HEK293 (cell line): ENCODE data around the gene FGF19.

ENCODE experiments used
- CTCF ChIA-PET: fragments of 350-600 bp; formaldehyde crosslinking; extraction: SDS; loops from one replicate; lab custom pipeline; 2021; ENCODE audit warnings: antibody characterized with exemption; lab: Yijun Ruan, JAX
- POLR2A ChIA-PET: fragments of 300-600 bp; formaldehyde crosslinking; extraction: SDS; loops from one replicate; lab custom pipeline; 2020; ENCODE audit warnings: antibody characterized with exemption, inconsistent platforms; lab: Yijun Ruan, JAX
- H3K27ac ChIP-seq: fragments of 200-500 bp; sonication (Bioruptor generic); 2 replicates; pipeline ENCODE4 v1.5.1; 2014; ENCODE audit warnings: low read depth, low read length, control low read depth, inconsistent platforms; ENCODE audit errors: extremely low read depth
- H3K36me3 ChIP-seq, 2 experiments: fragments of 200-500 bp in 1 of 2; sonication (Bioruptor generic) in 1 of 2; 1 replicate in 1 of 2; 2 replicates in 1 of 2; pipeline ENCODE4 v1.5.1; 2014 to 2017; ENCODE audit warnings: inconsistent platforms in 2 of 2, low read length in 2 of 2; ENCODE audit not compliant: control insufficient read depth in 2 of 2, insufficient read depth in 1 of 2
- H3K4me1 ChIP-seq: fragments of 200-500 bp; sonication (Bioruptor generic); 2 replicates; pipeline ENCODE4 v1.5.1; 2014; ENCODE audit warnings: mild to moderate bottlenecking, low read length, inconsistent platforms; ENCODE audit not compliant: control insufficient read depth, insufficient read depth
- H3K4me3 ChIP-seq: 2 replicates; pipeline ENCODE4 v1.5.1; 2011; ENCODE audit warnings: low read depth, mild to moderate bottlenecking, control low read depth, low read length, moderate library complexity
- H3K9me3 ChIP-seq: fragments of 200-500 bp; sonication (Bioruptor generic); 2 replicates; pipeline ENCODE4 v1.5.1; 2014; ENCODE audit warnings: low read depth, low read length, inconsistent platforms; ENCODE audit not compliant: control insufficient read depth, insufficient read depth
- GLIS2 ChIP-seq: fragments of 450-650 bp; formaldehyde crosslinking; IDR thresholded peaks from 2 replicates; pipeline ENCODE4 v1.5.1; 2016; ENCODE audit warnings: missing biosample characterization, missing genetic modification characterization
- IKZF3 ChIP-seq: fragments of 450-650 bp; IDR thresholded peaks from 2 replicates; pipeline ENCODE4 v1.5.0; 2018; ENCODE audit warnings: missing biosample characterization, mild to moderate bottlenecking, missing genetic modification characterization, moderate library complexity
- OVOL3 ChIP-seq: fragments of 450-650 bp; formaldehyde crosslinking; IDR thresholded peaks from 2 replicates; pipeline ENCODE4 v1.5.1; 2016; ENCODE audit warnings: missing biosample characterization, missing genetic modification characterization
- PBX3 ChIP-seq: sonication (generic); formaldehyde crosslinking; IDR thresholded peaks from 2 replicates; pipeline ENCODE4 v1.8.1; 2022; ENCODE audit warnings: mild to moderate bottlenecking, moderate library complexity, missing genetic modification reagents
- SALL2 ChIP-seq: fragments of 450-650 bp; formaldehyde crosslinking; IDR thresholded peaks from 2 replicates; pipeline ENCODE4 v1.5.0; 2017; ENCODE audit warnings: missing biosample characterization, mild to moderate bottlenecking, missing genetic modification characterization, borderline replicate concordance
- TRIM28 ChIP-seq: IDR thresholded peaks from 2 replicates; pipeline ENCODE4 v1.6.1; 2011; ENCODE audit warnings: low read length, control low read depth, borderline replicate concordance
- ZBTB26 ChIP-seq: fragments of 450-650 bp; formaldehyde crosslinking; optimal IDR thresholded peaks from 2 replicates; pipeline ENCODE3; 2016; ENCODE audit warnings: missing biosample characterization, mild to moderate bottlenecking, missing genetic modification characterization
- ZBTB49 ChIP-seq: fragments of 450-650 bp; formaldehyde crosslinking; IDR thresholded peaks from 2 replicates; pipeline ENCODE4 v1.5.1; 2016; ENCODE audit warnings: missing biosample characterization, missing genetic modification characterization, low read depth
- ZFP37 ChIP-seq: fragments of 450-650 bp; formaldehyde crosslinking; IDR thresholded peaks from 2 replicates; pipeline ENCODE4 v1.5.1; 2016; ENCODE audit warnings: missing biosample characterization, missing genetic modification characterization
- ZIC2 ChIP-seq: fragments of 450-650 bp; formaldehyde crosslinking; IDR thresholded peaks from 2 replicates; pipeline ENCODE4 v1.5.1; 2016; ENCODE audit warnings: missing biosample characterization, missing genetic modification characterization
- ZNF140 ChIP-seq: fragments of 450-650 bp; formaldehyde crosslinking; IDR thresholded peaks from 2 replicates; pipeline ENCODE4 v1.5.1; 2016; ENCODE audit warnings: missing biosample characterization, missing genetic modification characterization
- ZNF157 ChIP-seq: fragments of 450-650 bp; formaldehyde crosslinking; IDR thresholded peaks from 2 replicates; pipeline ENCODE4 v1.5.1; 2016; ENCODE audit warnings: missing biosample characterization, missing genetic modification characterization
- ZNF16 ChIP-seq: fragments of 450-650 bp; formaldehyde crosslinking; IDR thresholded peaks from 2 replicates; pipeline ENCODE4 v1.5.1; 2016; ENCODE audit warnings: low read depth, missing biosample characterization, missing genetic modification characterization
- ZNF174 ChIP-seq: fragments of 450-650 bp; formaldehyde crosslinking; IDR thresholded peaks from 2 replicates; pipeline ENCODE4 v1.5.0; 2017; ENCODE audit warnings: missing biosample characterization, mild to moderate bottlenecking, missing genetic modification characterization
- ZNF175 ChIP-seq: fragments of 450-650 bp; formaldehyde crosslinking; IDR thresholded peaks from 2 replicates; pipeline ENCODE4 v1.5.1; 2016; ENCODE audit warnings: missing biosample characterization, missing genetic modification characterization
- ZNF2 ChIP-seq: fragments of 450-650 bp; formaldehyde crosslinking; IDR thresholded peaks from 2 replicates; pipeline ENCODE4 v1.5.1; 2016; ENCODE audit warnings: missing biosample characterization, missing genetic modification characterization
- ZNF324 ChIP-seq: fragments of 450-650 bp; formaldehyde crosslinking; IDR thresholded peaks from 2 replicates; pipeline ENCODE4 v1.5.1; 2016; ENCODE audit warnings: missing biosample characterization, missing genetic modification characterization
- ZNF513 ChIP-seq: fragments of 450-650 bp; IDR thresholded peaks from 2 replicates; pipeline ENCODE4 v1.5.1; 2018; ENCODE audit warnings: missing biosample characterization, missing genetic modification characterization
- ZNF530 ChIP-seq: fragments of 450-650 bp; formaldehyde crosslinking; IDR thresholded peaks from 2 replicates; pipeline ENCODE4 v1.5.1; 2016; ENCODE audit warnings: low read depth, missing biosample characterization, missing genetic modification characterization
- ZNF555 ChIP-seq: fragments of 450-650 bp; formaldehyde crosslinking; conservative IDR thresholded peaks from 2 replicates; pipeline ENCODE4 v1.5.1; 2017; ENCODE audit warnings: missing biosample characterization, mild to moderate bottlenecking, missing genetic modification characterization, inconsistent platforms
- ZNF558 ChIP-seq: fragments of 450-650 bp; formaldehyde crosslinking; IDR thresholded peaks from 2 replicates; pipeline ENCODE4 v1.5.1; 2016; ENCODE audit warnings: missing biosample characterization, missing genetic modification characterization
- ZNF664 ChIP-seq: fragments of 450-650 bp; formaldehyde crosslinking; IDR thresholded peaks from 2 replicates; pipeline ENCODE4 v1.5.1; 2016; ENCODE audit warnings: missing biosample characterization, missing genetic modification characterization
- ZNF701 ChIP-seq: fragments of 450-650 bp; formaldehyde crosslinking; IDR thresholded peaks from 2 replicates; pipeline ENCODE4 v1.5.1; 2016; ENCODE audit warnings: missing biosample characterization, missing genetic modification characterization
- ZNF791 ChIP-seq: fragments of 450-650 bp; formaldehyde crosslinking; IDR thresholded peaks from 2 replicates; pipeline ENCODE4 v1.5.1; 2016; ENCODE audit warnings: missing biosample characterization, missing genetic modification characterization
- ZSCAN4 ChIP-seq: fragments of 450-650 bp; formaldehyde crosslinking; IDR thresholded peaks from 2 replicates; pipeline ENCODE4 v1.5.1; 2017; ENCODE audit warnings: missing biosample characterization, missing genetic modification characterization

FGF19 gene

DNA sequence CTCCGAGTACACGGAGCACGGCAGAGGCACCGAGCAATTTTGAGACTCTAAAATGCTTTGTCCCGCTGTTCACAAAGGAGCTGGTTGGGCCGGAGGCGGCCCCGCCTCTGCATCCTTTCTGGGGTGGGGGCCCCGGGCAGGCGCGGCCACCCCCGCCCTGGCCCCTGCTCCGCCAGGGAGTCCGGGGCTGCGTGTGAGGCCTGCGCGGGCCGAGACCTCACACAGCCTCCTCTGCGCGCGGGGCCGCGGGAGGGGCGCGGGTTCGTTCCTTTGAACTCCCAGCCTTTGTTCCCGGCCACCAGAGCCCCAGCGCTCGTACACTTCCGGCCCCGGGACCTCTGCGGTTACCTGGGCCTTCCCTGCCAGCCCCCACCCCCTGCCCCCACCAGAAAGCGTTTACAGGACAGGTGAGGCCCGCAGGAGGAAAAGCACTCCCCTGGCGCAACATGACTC is 1.6 kb downstream of the FGF19 start:
- no peak for TF ChIP-seq ZNF140
- TF ChIP-seq OVOL3 (tag by site-specific recombination) = no peak
- TF ChIP-seq SALL2 = no peak
- no peak for TF ChIP-seq ZNF2
- no peak for TF ChIP-seq ZNF791 (tag by site-specific recombination)
- no peak for TF ChIP-seq ZNF513 (tag by site-specific recombination)
- no peak for TF ChIP-seq IKZF3
- TF ChIP-seq PBX3 (CRISPR knock-in tag) = no peak
- no peak for TF ChIP-seq ZNF16 (tag by site-specific recombination)
- no peak for TF ChIP-seq ZNF175 (tag by site-specific recombination)
- TF ChIP-seq GLIS2 = no peak
- no peak for TF ChIP-seq ZNF530 (tag by site-specific recombination)
- no peak for TF ChIP-seq ZNF174
- no peak for TF ChIP-seq ZIC2
- TF ChIP-seq TRIM28 = no peak
- TF ChIP-seq ZBTB49 (tag by site-specific recombination) = no peak
- no peak for TF ChIP-seq ZNF558 (tag by site-specific recombination)
- TF ChIP-seq ZNF157 = no peak
- TF ChIP-seq ZNF555 (tag by site-specific recombination) = no peak
- TF ChIP-seq ZNF324 = no peak
- TF ChIP-seq, all 188 proteins: peak for 0
- ChIA-PET CTCF (no interaction called here), POLR2A (no interaction called here)
- H3K9me3 ChIP-seq = no peaks in the 10 kb centered on the region
- H3K36me3 ChIP-seq = no peaks in the 10 kb centered on the region
- 0 out of 2 replicates have a peak, but pooled peaks cover 6% of the 10 kb centered on the region for H3K4me1 ChIP-seq
- no peak overlapping the region for H3K4me3 ChIP-seq
- no peak overlapping the region for H3K27ac ChIP-seq

GRCh38 chr11:69700278-69701140 is 3.3 kb downstream of the FGF19 start:
- ChIA-PET POLR2A (interaction anchor here (0.8 kb wide), 1 partner anchor 25 kb away, joined by 4 read pairs; the partner anchor contains the start of gene LTO1), CTCF (interaction anchor here (1.2 kb wide), 1 partner anchor 17 kb away, joined by 4 read pairs; no protein-coding TSS in a partner anchor)
- Histone ChIP-seq H3K36me3 (no peaks in the 10 kb centered on the region), H3K4me1 (0 out of 2 replicates have a peak, but pooled peaks cover 6% of the 10 kb centered on the region), H3K27ac (no peak overlapping the region), H3K4me3 (no peak overlapping the region), H3K9me3 (no peaks in the 10 kb centered on the region)
- TF ChIP-seq ZFP37 (tag by site-specific recombination) (no peak), TRIM28 (0 out of 2 replicates have a peak, but pooled peaks have one; percentile 12), ZSCAN4 (tag by site-specific recombination) (no peak), ZNF791 (tag by site-specific recombination) (no peak), ZNF664 (no peak), ZNF324 (no peak), ZNF2 (no peak), ZBTB26 (tag by site-specific recombination) (peak; percentile 11), ZNF701 (no peak), ZBTB49 (tag by site-specific recombination) (no peak)
